ENCODE data around the gene CDCA3. TPM values are rescaled to one million over a fixed set of nuclear protein-coding genes. Genes with fewer than 3 reads are reported as not detected.

CDCA3 gene
- total RNA-seq, 1 experiment from 2014 or later = 92.0 TPM

DNA sequence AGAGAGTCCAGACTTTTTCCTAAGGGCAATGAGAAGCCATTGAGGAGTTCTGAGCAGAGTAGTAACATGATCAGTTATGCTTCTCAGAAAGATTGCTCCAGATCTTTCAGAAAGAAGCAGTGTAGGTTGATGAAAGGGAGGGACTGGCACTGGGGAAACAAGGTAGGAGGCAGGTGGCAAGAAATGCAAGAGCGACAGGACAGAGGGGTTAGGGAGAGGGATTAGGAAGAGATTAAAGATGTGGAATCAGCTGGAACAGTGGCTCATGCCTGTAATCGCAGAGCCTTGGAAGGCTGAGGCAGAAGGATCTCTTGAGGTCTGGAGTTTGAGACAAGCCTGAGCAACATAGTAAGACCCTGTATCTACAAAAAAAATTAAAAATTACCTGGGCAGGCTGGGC lies 3.4 kb downstream of the CDCA3 start:
- Histone ChIP-seq H2AFZ (ENCODE audit: low read length) (no peak overlapping the region), H3K9me2 (replicated peaks; ENCODE audit: low read length) (no peaks in the 10 kb centered on the region), H3K4me1 (ENCODE audit: insufficient read depth, low read length) (peaks cover 10% of the 10 kb centered on the region; the same call in 1 of the 2 replicates), H3K27ac (ENCODE audit: low read length) (no peak overlapping the region), H4K20me1 (ENCODE audit: low read length) (no peaks in the 10 kb centered on the region), H3K9ac (ENCODE audit: low read length) (no peak overlapping the region), H3K4me2 (ENCODE audit: low read length) (no peak overlapping the region), H3K79me2 (ENCODE audit: low read length) (peaks cover 25% of the 10 kb centered on the region), H3F3A (ENCODE audit: low read length, unreplicated experiment) (no peaks in the 10 kb centered on the region), H3K9me3 (ENCODE audit: low read length) (no peaks in the 10 kb centered on the region), H3K4me3 (ENCODE audit: low read length) (no peak overlapping the region), H3K27me3 (ENCODE audit: low read length) (no peaks in the 10 kb centered on the region), H3K36me3 (ENCODE audit: low read depth, low read length) (peaks cover 8% of the 10 kb centered on the region; the same call in 1 of the 2 replicates)
- CTCF ChIA-PET = no interaction called here
- TF ChIP-seq, protein P1, sequence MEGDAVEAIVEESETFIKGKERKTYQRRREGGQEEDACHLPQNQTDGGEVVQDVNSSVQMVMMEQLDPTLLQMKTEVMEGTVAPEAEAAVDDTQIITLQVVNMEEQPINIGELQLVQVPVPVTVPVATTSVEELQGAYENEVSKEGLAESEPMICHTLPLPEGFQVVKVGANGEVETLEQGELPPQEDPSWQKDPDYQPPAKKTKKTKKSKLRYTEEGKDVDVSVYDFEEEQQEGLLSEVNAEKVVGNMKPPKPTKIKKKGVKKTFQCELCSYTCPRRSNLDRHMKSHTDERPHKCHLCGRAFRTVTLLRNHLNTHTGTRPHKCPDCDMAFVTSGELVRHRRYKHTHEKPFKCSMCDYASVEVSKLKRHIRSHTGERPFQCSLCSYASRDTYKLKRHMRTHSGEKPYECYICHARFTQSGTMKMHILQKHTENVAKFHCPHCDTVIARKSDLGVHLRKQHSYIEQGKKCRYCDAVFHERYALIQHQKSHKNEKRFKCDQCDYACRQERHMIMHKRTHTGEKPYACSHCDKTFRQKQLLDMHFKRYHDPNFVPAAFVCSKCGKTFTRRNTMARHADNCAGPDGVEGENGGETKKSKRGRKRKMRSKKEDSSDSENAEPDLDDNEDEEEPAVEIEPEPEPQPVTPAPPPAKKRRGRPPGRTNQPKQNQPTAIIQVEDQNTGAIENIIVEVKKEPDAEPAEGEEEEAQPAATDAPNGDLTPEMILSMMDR (conservative IDR thresholded peaks at IDR 0.05; ENCODE audit: low read depth, low read length) = no peak
- TF ChIP-seq EZH2phosphoT487 (IDR thresholded peaks at IDR 0.05; ENCODE audit: borderline replicate concordance, low read length) = no peak
- no peak for TF ChIP-seq EZH2 (IDR thresholded peaks at IDR 0.05; ENCODE audit: low read length, unreplicated experiment)
- no peak for DNase-seq
- intact Hi-C loops (cut with micrococcal nuclease) = no loop called here
- BruUV-seq (replicated peaks) = no TSS peak
- ATAC-seq = no peak
- POLR2A ChIA-PET (ENCODE audit: unreplicated experiment) = no interaction called here

DNA sequence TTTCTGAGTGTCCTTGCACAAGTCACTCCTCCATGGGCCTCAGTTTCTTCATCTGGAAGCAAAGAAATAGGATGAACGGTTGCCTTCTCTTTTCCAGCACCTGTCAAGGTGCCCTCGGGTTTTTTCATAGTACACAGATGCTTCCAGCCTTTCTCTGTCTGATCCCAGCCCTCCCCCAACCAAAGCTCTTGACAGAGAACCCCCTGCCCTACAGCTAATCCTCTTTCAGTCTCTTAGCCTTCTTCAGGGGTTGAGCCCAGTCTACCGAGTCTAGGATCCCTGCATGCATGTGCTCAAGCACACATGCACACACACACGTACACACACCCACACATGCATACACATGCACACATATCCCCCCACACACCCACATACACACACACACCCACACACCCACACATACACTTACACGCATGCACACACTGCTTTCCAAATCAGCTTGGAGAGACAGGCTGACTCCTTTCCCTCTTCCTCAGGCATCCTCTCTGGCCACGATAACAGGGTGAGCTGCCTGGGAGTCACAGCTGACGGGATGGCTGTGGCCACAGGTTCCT lies 4.7 kb downstream of the CDCA3 start:
- Histone ChIP-seq H3K9me2 (replicated peaks; ENCODE audit: low read length) (no peaks in the 10 kb centered on the region), H3F3A (ENCODE audit: low read length, unreplicated experiment) (no peaks in the 10 kb centered on the region), H3K4me1 (ENCODE audit: insufficient read depth, low read length) (peaks cover 10% of the 10 kb centered on the region; the same call in 1 of the 2 replicates), H3K4me2 (ENCODE audit: low read length) (no peak overlapping the region), H2AFZ (ENCODE audit: low read length) (no peak overlapping the region), H3K36me3 (ENCODE audit: low read depth, low read length) (peaks cover 8% of the 10 kb centered on the region; the same call in 1 of the 2 replicates), H3K27me3 (ENCODE audit: low read length) (no peaks in the 10 kb centered on the region), H4K20me1 (ENCODE audit: low read length) (no peaks in the 10 kb centered on the region), H3K27ac (ENCODE audit: low read length) (no peak overlapping the region), H3K4me3 (ENCODE audit: low read length) (no peak overlapping the region), H3K9ac (ENCODE audit: low read length) (no peak overlapping the region), H3K79me2 (ENCODE audit: low read length) (peaks cover 25% of the 10 kb centered on the region), H3K9me3 (ENCODE audit: low read length) (no peaks in the 10 kb centered on the region)
- intact Hi-C loops (cut with micrococcal nuclease) = no loop called here
- no peak for ATAC-seq
- no peak for TF ChIP-seq EZH2phosphoT487 (IDR thresholded peaks at IDR 0.05; ENCODE audit: borderline replicate concordance, low read length)
- TF ChIP-seq EZH2 (IDR thresholded peaks at IDR 0.05; ENCODE audit: low read length, unreplicated experiment) = no peak
- TF ChIP-seq, protein P1 (conservative IDR thresholded peaks at IDR 0.05; ENCODE audit: low read depth, low read length) = no peak
- no TSS peak for BruUV-seq (replicated peaks)
- POLR2A ChIA-PET (ENCODE audit: unreplicated experiment) = interaction anchor here (0.6 kb wide), 1 partner anchor 510 kb away, joined by 33 read pairs; no protein-coding TSS in a partner anchor
- DNase-seq = no peak
- CTCF ChIA-PET = interaction anchor here (0.6 kb wide), 1 partner anchor 68 kb away, joined by 6 read pairs; no protein-coding TSS in a partner anchor

DNA sequence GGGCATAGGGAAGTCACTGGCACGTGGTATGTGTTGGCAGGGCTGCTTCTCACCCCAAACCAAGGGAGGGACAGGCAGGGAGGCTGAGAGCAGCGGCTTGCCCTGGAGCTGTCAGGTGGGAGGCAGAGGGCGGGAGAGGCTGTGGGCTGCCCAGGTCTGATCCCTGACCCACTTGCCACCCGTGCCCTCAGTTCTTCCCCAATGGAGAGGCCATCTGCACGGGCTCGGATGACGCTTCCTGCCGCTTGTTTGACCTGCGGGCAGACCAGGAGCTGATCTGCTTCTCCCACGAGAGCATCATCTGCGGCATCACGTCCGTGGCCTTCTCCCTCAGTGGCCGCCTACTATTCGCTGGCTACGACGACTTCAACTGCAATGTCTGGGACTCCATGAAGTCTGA lies 5.7 kb downstream of the CDCA3 start:
- TF ChIP-seq, protein P1 (conservative IDR thresholded peaks at IDR 0.05; ENCODE audit: low read depth, low read length) = no peak
- no peak for TF ChIP-seq EZH2 (IDR thresholded peaks at IDR 0.05; ENCODE audit: low read length, unreplicated experiment)
- no peak for TF ChIP-seq EZH2phosphoT487 (IDR thresholded peaks at IDR 0.05; ENCODE audit: borderline replicate concordance, low read length)
- Histone ChIP-seq H3K9me3 (ENCODE audit: low read length) (no peaks in the 10 kb centered on the region), H3K27me3 (ENCODE audit: low read length) (no peaks in the 10 kb centered on the region), H3K4me3 (ENCODE audit: low read length) (no peak overlapping the region), H3K27ac (ENCODE audit: low read length) (no peak overlapping the region), H4K20me1 (ENCODE audit: low read length) (no peaks in the 10 kb centered on the region), H3K36me3 (ENCODE audit: low read depth, low read length) (peaks cover 8% of the 10 kb centered on the region; the same call in 1 of the 2 replicates), H3K4me1 (ENCODE audit: insufficient read depth, low read length) (peaks cover 10% of the 10 kb centered on the region; the same call in 1 of the 2 replicates), H2AFZ (ENCODE audit: low read length) (no peak overlapping the region), H3K79me2 (ENCODE audit: low read length) (peaks cover 17% of the 10 kb centered on the region), H3K9ac (ENCODE audit: low read length) (no peak overlapping the region), H3K9me2 (replicated peaks; ENCODE audit: low read length) (no peaks in the 10 kb centered on the region), H3K4me2 (ENCODE audit: low read length) (no peak overlapping the region), H3F3A (ENCODE audit: low read length, unreplicated experiment) (no peaks in the 10 kb centered on the region)
- ChIA-PET CTCF (no interaction called here), POLR2A (ENCODE audit: unreplicated experiment) (no interaction called here)
- ATAC-seq (no peak), DNase-seq (no peak)
- intact Hi-C loops (cut with micrococcal nuclease) = no loop called here
- BruUV-seq (replicated peaks) = no TSS peak

All from PC-3 (cell line).